Activated B cell treated with CpG ODN at 0.5 μM for 24 hours (primary cell): ENCODE data around the gene SPATA6. TPM values are rescaled to one million over a fixed set of nuclear protein-coding genes. Genes with fewer than 3 reads are reported as not detected.

Experiments
- ATAC-seq: fragments of 200-7000 bp; cut with Tn5 transposase; one replicate; pipeline ENCODE4 v1.10.0; 2021; ENCODE audit warnings: low read depth, mild to moderate bottlenecking, moderate library complexity
- CTCF ChIA-PET: fragments of 350-600 bp; sonication (Branson Sonifier 250); formaldehyde crosslinking; loops from one replicate; lab custom pipeline; 2021; ENCODE audit warnings: antibody characterized with exemption; lab: Charles Lee
- POLR2A ChIA-PET: fragments of 350-600 bp; sonication (Branson Sonifier 250); formaldehyde crosslinking; loops from one replicate; lab custom pipeline; 2021; ENCODE audit warnings: antibody characterized with exemption; lab: Charles Lee
- DNase-seq: peaks from one replicate; pipeline ENCODE4 v3.0.0; 2022
- H3K27ac Mint-ChIP-seq: one replicate; pipeline ENCODE4 v1.8.0; 2020; ENCODE audit warnings: mixed read lengths
- H3K27me3 Mint-ChIP-seq: one replicate; pipeline ENCODE4 v1.8.0; 2021; ENCODE audit warnings: mixed read lengths
- H3K36me3 Mint-ChIP-seq: one replicate; pipeline ENCODE4 v1.8.0; 2021; ENCODE audit warnings: low read depth, mixed read lengths
- H3K4me1 Mint-ChIP-seq: one replicate; pipeline ENCODE4 v1.8.0; 2021; ENCODE audit warnings: mixed read lengths
- H3K4me3 Mint-ChIP-seq: one replicate; pipeline ENCODE4 v1.8.0; 2020; ENCODE audit warnings: mild to moderate bottlenecking, mixed read lengths
- H3K9me3 Mint-ChIP-seq: one replicate; pipeline ENCODE4 v1.8.0; 2020; ENCODE audit warnings: mixed read lengths
- CTCF ChIP-seq: fragments of 200-600 bp; IDR thresholded peaks from one replicate; pipeline ENCODE4 v1.8.0; 2022; ENCODE audit warnings: antibody characterized with exemption, mild to moderate bottlenecking
- intact Hi-C: fragments of 100-400 bp; cut with micrococcal nuclease; formaldehyde crosslinking; loops from one replicate; pipeline ENCODE4 v1.15.1; 2024
- total RNA-seq: library from RNA; stranded (reverse); gene quantifications from 2 replicates; pipeline ENCODE4 v1.2.3, GENCODE V29; 2022

The SPATA6 gene
- total RNA-seq, 1 donor from 2014 or later: 4.2 TPM

GRCh38 chr1:48498096-48498791, 26.2 kb upstream of the SPATA6 start:
- no peak overlapping the region for H3K27ac Mint-ChIP-seq
- peak; percentile 85 for TF ChIP-seq CTCF
- ATAC-seq (peak; percentile 77), DNase-seq (peak; percentile 32)
- no peak overlapping the region for H3K4me3 Mint-ChIP-seq
- intact Hi-C loops: loop anchor here (1.0 to 5.0 kb wide), 3 partner anchors 281 to 406 kb away; no protein-coding TSS in a partner anchor
- H3K36me3 Mint-ChIP-seq: no peaks in the 10 kb centered on the region
- no peaks in the 10 kb centered on the region for H3K9me3 Mint-ChIP-seq
- peaks cover 4% of the 10 kb centered on the region for H3K4me1 Mint-ChIP-seq
- POLR2A ChIA-PET: no interaction called here
- CTCF ChIA-PET: interaction anchor here (0.7 to 2.4 kb wide), 5 partner anchors 9 to 404 kb away, joined by 4 to 28 read pairs (median 6); no protein-coding TSS in a partner anchor
- peaks cover 3% of the 10 kb centered on the region for H3K27me3 Mint-ChIP-seq

- ChIA-PET CTCF (interaction anchor here (1.0 kb wide), 1 partner anchor 379 kb away, joined by 3 read pairs; no protein-coding TSS in a partner anchor), POLR2A (no interaction called here)
- Mint-ChIP-seq H3K27ac (no peak overlapping the region), H3K4me3 (no peak overlapping the region), H3K27me3 (peaks cover 3% of the 10 kb centered on the region), H3K4me1 (peaks cover 4% of the 10 kb centered on the region), H3K36me3 (no peaks in the 10 kb centered on the region), H3K9me3 (no peaks in the 10 kb centered on the region)
- TF ChIP-seq CTCF: no peak
- no peak for ATAC-seq
- no peak for DNase-seq
- intact Hi-C loops: loop anchor here (5.0 kb wide), 2 partner anchors 279 to 404 kb away; no protein-coding TSS in a partner anchor
Observed at GRCh38 chr1:48495911-48496310, 23.9 kb upstream of the SPATA6 start.

GRCh38 chr1:48495166-48495565, 23.2 kb upstream of the SPATA6 start:
- no peaks in the 10 kb centered on the region for H3K9me3 Mint-ChIP-seq
- CTCF ChIA-PET: no interaction called here
- peaks cover 3% of the 10 kb centered on the region for H3K27me3 Mint-ChIP-seq
- POLR2A ChIA-PET: no interaction called here
- no peak for TF ChIP-seq CTCF
- intact Hi-C loops: loop anchor here (5.0 kb wide), 2 partner anchors 278 to 403 kb away; no protein-coding TSS in a partner anchor
- peaks cover 4% of the 10 kb centered on the region for H3K4me1 Mint-ChIP-seq
- DNase-seq (no peak), ATAC-seq (no peak)
- H3K4me3 Mint-ChIP-seq: no peak overlapping the region
- H3K36me3 Mint-ChIP-seq: no peaks in the 10 kb centered on the region
- H3K27ac Mint-ChIP-seq: no peak overlapping the region

GRCh38 chr1:48493970-48494769, 22.2 kb upstream of the SPATA6 start:
- H3K4me1 Mint-ChIP-seq: peaks cover 4% of the 10 kb centered on the region
- no peaks in the 10 kb centered on the region for H3K36me3 Mint-ChIP-seq
- no peak for TF ChIP-seq CTCF
- CTCF ChIA-PET: no interaction called here
- no peak overlapping the region for H3K27ac Mint-ChIP-seq
- DNase-seq: no peak
- no peak for ATAC-seq
- POLR2A ChIA-PET: no interaction called here
- intact Hi-C loops: no loop called here
- peaks cover 3% of the 10 kb centered on the region for H3K27me3 Mint-ChIP-seq
- H3K4me3 Mint-ChIP-seq: no peak overlapping the region
- H3K9me3 Mint-ChIP-seq: no peaks in the 10 kb centered on the region

- Mint-ChIP-seq H3K4me3 (no peak overlapping the region), H3K9me3 (no peaks in the 10 kb centered on the region), H3K27me3 (peaks cover 3% of the 10 kb centered on the region), H3K4me1 (no peaks in the 10 kb centered on the region), H3K27ac (no peak overlapping the region), H3K36me3 (no peaks in the 10 kb centered on the region)
- CTCF ChIA-PET: no interaction called here
- TF ChIP-seq CTCF: no peak
- intact Hi-C loops: no loop called here
- ATAC-seq (no peak), DNase-seq (no peak)
- POLR2A ChIA-PET: no interaction called here
Observed at GRCh38 chr1:48493041-48493440, 21.0 kb upstream of the SPATA6 start.
